ENCODE measurements around the gene AGO4. TPM values are rescaled to one million over a fixed set of nuclear protein-coding genes. Genes with fewer than 3 reads are reported as not detected.

AGO4 gene
- total RNA-seq, 2 donors from 2014 or later = 10.9 to 13.6 TPM

DNA sequence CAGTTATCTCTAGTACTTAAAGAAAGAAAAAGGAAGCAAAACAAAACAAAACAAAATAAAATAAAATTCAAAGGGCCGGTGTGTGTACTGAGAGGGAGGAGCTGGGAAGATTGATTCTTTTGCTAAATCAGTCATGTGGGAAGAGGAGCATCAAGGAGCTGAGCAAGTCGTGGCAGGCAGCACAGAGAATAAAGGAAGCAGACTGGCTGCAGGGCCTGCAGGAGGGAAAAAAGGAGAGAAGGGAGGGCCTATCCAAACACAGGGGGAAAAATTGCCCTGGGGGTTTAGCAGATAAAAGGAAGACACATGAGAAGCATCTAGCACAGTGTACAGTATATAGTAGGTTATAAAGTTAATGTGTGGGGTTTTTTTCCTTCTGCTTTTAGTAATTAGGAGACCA, 27.6 kb downstream of the AGO4 start:
- Mint-ChIP-seq H3K4me3 (no peak overlapping the region), H3K4me1 (ENCODE audit: low read depth) (no peaks in the 10 kb centered on the region), H3K27me3 (ENCODE audit: low read depth) (no peaks in the 10 kb centered on the region), H3K36me3 (ENCODE audit: insufficient read depth in 2 of 2) (peaks cover 2 to 4% of the 10 kb centered on the region in 2 donors), H3K9me3 (no peaks in the 10 kb centered on the region), H3K27ac (no peak overlapping the region)
- ATAC-seq (replicated peaks in 1 of 2) (no peak), DNase-seq (no peak)

- no peak overlapping the region for H3K4me3 Mint-ChIP-seq
- ATAC-seq (replicated peaks in 1 of 2) = no peak
- H3K27me3 Mint-ChIP-seq (ENCODE audit: low read depth) = no peaks in the 10 kb centered on the region
- H3K4me1 Mint-ChIP-seq (ENCODE audit: low read depth) = no peaks in the 10 kb centered on the region
- no peaks in the 10 kb centered on the region for H3K9me3 Mint-ChIP-seq
- H3K36me3 Mint-ChIP-seq (ENCODE audit: insufficient read depth in 2 of 2) = peaks cover 2 to 4% of the 10 kb centered on the region in 2 donors
- H3K27ac Mint-ChIP-seq = no peak overlapping the region
- no peak for DNase-seq
Measured at GRCh38 chr1:35836734-35837133, 28.9 kb downstream of the AGO4 start.

GRCh38 chr1:35838693-35839245, 31.0 kb downstream of the AGO4 start:
- H3K27me3 Mint-ChIP-seq (ENCODE audit: low read depth) = no peaks in the 10 kb centered on the region
- H3K36me3 Mint-ChIP-seq (ENCODE audit: insufficient read depth in 2 of 2) = peaks cover 2 to 4% of the 10 kb centered on the region in 2 donors
- H3K4me3 Mint-ChIP-seq = no peak overlapping the region
- no peaks in the 10 kb centered on the region for H3K9me3 Mint-ChIP-seq
- ATAC-seq (replicated peaks in 1 of 2) = no peak
- no peak for DNase-seq
- no peaks in the 10 kb centered on the region for H3K4me1 Mint-ChIP-seq (ENCODE audit: low read depth)
- no peak overlapping the region for H3K27ac Mint-ChIP-seq

- ATAC-seq (replicated peaks in 1 of 2) (no peak), DNase-seq (no peak)
- Mint-ChIP-seq H3K27me3 (ENCODE audit: low read depth) (no peaks in the 10 kb centered on the region), H3K27ac (no peak overlapping the region), H3K36me3 (ENCODE audit: insufficient read depth in 2 of 2) (peaks cover 0 to 2% of the 10 kb centered on the region in 2 donors), H3K9me3 (no peaks in the 10 kb centered on the region), H3K4me3 (no peak overlapping the region), H3K4me1 (ENCODE audit: low read depth) (no peaks in the 10 kb centered on the region)
Measured at GRCh38 chr1:35844826-35845225, 37.0 kb downstream of the AGO4 start.

GRCh38 chr1:35845766-35846165, 38.0 kb downstream of the AGO4 start:
- no peaks in the 10 kb centered on the region for H3K9me3 Mint-ChIP-seq
- H3K4me3 Mint-ChIP-seq = no peak overlapping the region
- ATAC-seq (replicated peaks in 1 of 2) (no peak), DNase-seq (no peak)
- no peak overlapping the region for H3K27ac Mint-ChIP-seq
- H3K36me3 Mint-ChIP-seq (ENCODE audit: insufficient read depth in 2 of 2) = peaks cover 0 to 2% of the 10 kb centered on the region in 2 donors
- no peaks in the 10 kb centered on the region for H3K27me3 Mint-ChIP-seq (ENCODE audit: low read depth)
- no peaks in the 10 kb centered on the region for H3K4me1 Mint-ChIP-seq (ENCODE audit: low read depth)

DNA sequence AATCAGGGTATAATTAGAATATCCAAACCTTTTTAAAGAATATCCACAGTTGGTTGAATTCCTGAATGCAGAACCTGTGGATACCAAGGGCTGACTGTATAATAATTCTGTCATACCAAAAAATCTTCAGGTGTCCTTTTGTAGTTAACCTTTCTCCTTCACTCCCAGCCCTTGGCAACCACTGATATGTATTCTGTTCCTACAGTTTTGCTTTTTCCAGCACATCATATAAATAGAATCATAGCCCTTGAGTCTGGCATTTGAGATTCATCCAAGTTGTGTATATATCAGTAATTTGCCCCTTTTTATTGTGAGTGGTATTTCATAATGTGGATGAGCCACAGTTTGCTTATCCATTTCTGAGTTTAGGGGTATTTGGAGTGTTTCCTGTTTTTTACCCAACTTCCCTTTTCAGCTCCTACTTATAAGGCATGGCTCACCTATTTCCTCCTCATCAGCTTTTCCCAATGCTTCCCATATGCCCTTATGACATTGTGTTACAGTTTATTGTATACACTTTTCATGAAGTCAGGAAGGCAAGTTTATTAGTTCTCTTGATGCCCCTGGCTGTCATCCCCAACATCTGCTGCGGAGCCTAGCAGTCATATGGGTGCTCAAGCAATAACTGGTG, 40.2 kb downstream of the AGO4 start:
- H3K4me1 Mint-ChIP-seq (ENCODE audit: low read depth) = no peaks in the 10 kb centered on the region
- no peak overlapping the region for H3K4me3 Mint-ChIP-seq

GRCh38 chr1:35850051-35850450, 42.2 kb downstream of the AGO4 start:
- ATAC-seq (replicated peaks in 1 of 2) (no peak), DNase-seq (no peak)
- H3K36me3 Mint-ChIP-seq (ENCODE audit: insufficient read depth in 2 of 2) = peaks cover 0 to 2% of the 10 kb centered on the region in 2 donors
- no peak overlapping the region for H3K27ac Mint-ChIP-seq
- no peaks in the 10 kb centered on the region for H3K4me1 Mint-ChIP-seq (ENCODE audit: low read depth)
- H3K27me3 Mint-ChIP-seq (ENCODE audit: low read depth) = no peaks in the 10 kb centered on the region
- no peaks in the 10 kb centered on the region for H3K9me3 Mint-ChIP-seq
- H3K4me3 Mint-ChIP-seq = no peak overlapping the region

More for the DNA sequence above, 40.2 kb downstream of the AGO4 start:
- DNase-seq = no peak
- no peak overlapping the region for H3K27ac Mint-ChIP-seq
- no peaks in the 10 kb centered on the region for H3K9me3 Mint-ChIP-seq
- H3K36me3 Mint-ChIP-seq (ENCODE audit: insufficient read depth in 2 of 2) = peaks cover 0 to 2% of the 10 kb centered on the region in 2 donors
- no peak for ATAC-seq (replicated peaks in 1 of 2)
- no peaks in the 10 kb centered on the region for H3K27me3 Mint-ChIP-seq (ENCODE audit: low read depth)

- H3K27ac Mint-ChIP-seq = no peak overlapping the region
- H3K4me3 Mint-ChIP-seq = no peak overlapping the region
- H3K4me1 Mint-ChIP-seq (ENCODE audit: low read depth) = no peaks in the 10 kb centered on the region
- ATAC-seq (replicated peaks in 1 of 2) = no peak
- no peaks in the 10 kb centered on the region for H3K9me3 Mint-ChIP-seq
- no peaks in the 10 kb centered on the region for H3K36me3 Mint-ChIP-seq (ENCODE audit: insufficient read depth in 2 of 2)
- H3K27me3 Mint-ChIP-seq (ENCODE audit: low read depth) = no peaks in the 10 kb centered on the region
- DNase-seq = no peak
Measured at GRCh38 chr1:35850716-35851115, 42.9 kb downstream of the AGO4 start.

DNA sequence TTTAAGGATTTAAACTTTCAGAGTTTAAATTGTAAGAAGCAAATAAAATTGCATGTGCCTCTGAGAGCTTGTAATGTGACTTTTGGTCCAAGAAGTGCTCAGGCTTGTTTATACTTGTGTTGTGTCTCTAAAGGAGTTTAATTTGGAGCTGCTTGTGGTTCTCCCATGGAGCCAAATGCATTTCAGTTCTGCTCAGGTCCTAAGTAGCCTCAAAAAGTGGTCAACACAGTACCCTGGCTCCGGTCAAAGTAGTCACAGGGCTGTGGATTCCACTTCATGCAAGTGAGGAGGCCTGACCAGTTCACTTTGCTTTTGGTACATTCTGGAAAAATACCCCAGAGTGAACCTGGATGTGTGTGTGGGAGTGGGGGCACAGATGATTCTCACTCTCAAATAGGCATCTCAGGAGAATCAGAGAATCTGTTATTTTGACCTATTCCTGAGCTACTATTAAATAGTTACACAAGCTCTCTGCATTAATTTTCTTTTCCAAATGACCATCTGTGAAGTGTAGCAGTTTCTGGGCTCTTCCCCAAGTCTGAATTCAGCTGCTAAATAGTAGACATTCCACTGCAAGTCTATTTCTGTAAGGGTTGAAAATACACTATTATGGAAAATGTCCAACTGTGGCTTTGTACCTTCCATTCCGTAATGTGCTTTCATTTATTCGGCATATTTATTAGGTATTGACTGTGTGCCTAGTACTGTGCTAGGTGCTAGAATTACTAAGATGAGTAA, 43.5 kb downstream of the AGO4 start:
- no peak overlapping the region for H3K27ac Mint-ChIP-seq
- H3K9me3 Mint-ChIP-seq = no peaks in the 10 kb centered on the region
- H3K4me1 Mint-ChIP-seq (ENCODE audit: low read depth) = no peaks in the 10 kb centered on the region
- H3K4me3 Mint-ChIP-seq = no peak overlapping the region
- no peaks in the 10 kb centered on the region for H3K36me3 Mint-ChIP-seq (ENCODE audit: insufficient read depth in 2 of 2)
- no peaks in the 10 kb centered on the region for H3K27me3 Mint-ChIP-seq (ENCODE audit: low read depth)
- ATAC-seq (replicated peaks in 1 of 2) (no peak), DNase-seq (no peak)

GRCh38 chr1:35852241-35852640, 44.4 kb downstream of the AGO4 start:
- Mint-ChIP-seq H3K4me1 (ENCODE audit: low read depth) (no peaks in the 10 kb centered on the region), H3K9me3 (no peaks in the 10 kb centered on the region), H3K4me3 (no peak overlapping the region), H3K36me3 (ENCODE audit: insufficient read depth in 2 of 2) (no peaks in the 10 kb centered on the region), H3K27ac (no peak overlapping the region), H3K27me3 (ENCODE audit: low read depth) (no peaks in the 10 kb centered on the region)
- ATAC-seq (replicated peaks in 1 of 2) (no peak), DNase-seq (no peak)

GRCh38 chr1:35854989-35855700, 47.3 kb downstream of the AGO4 start:
- Mint-ChIP-seq H3K4me1 (ENCODE audit: low read depth) (no peaks in the 10 kb centered on the region), H3K36me3 (ENCODE audit: insufficient read depth in 2 of 2) (no peaks in the 10 kb centered on the region), H3K27me3 (ENCODE audit: low read depth) (no peaks in the 10 kb centered on the region), H3K9me3 (no peaks in the 10 kb centered on the region), H3K27ac (no peak overlapping the region), H3K4me3 (no peak overlapping the region)
- no peak for DNase-seq
- ATAC-seq (replicated peaks in 1 of 2) = no peak

DNA sequence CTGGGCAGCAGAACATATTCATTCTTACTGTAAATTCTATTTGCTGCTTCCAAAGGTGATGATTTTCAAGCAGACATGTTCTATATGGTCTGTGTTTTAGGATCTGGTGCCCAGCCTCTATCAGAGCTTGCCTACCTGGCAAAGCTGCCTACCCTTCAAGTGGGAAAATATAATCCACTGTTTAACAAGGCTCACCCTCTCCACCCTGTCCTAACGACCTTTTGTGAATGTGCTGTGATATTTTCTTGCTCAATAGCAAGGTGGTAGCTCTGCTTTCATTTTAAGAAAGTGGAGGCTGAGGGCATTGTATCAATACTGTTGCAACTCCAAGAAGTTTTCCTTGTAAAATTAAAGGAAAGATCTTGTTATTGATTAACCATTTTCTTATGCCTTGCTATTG, 49.1 kb downstream of the AGO4 start:
- DNase-seq (no peak), ATAC-seq (replicated peaks in 1 of 2) (no peak)
- Mint-ChIP-seq H3K27ac (no peak overlapping the region), H3K4me1 (ENCODE audit: low read depth) (no peaks in the 10 kb centered on the region), H3K9me3 (no peaks in the 10 kb centered on the region), H3K36me3 (ENCODE audit: insufficient read depth in 2 of 2) (no peaks in the 10 kb centered on the region), H3K27me3 (ENCODE audit: low read depth) (no peaks in the 10 kb centered on the region), H3K4me3 (no peak overlapping the region)

- no peaks in the 10 kb centered on the region for H3K27me3 Mint-ChIP-seq (ENCODE audit: low read depth)
- DNase-seq = no peak
Measured at GRCh38 chr1:35857830-35858229, 50.0 kb downstream of the AGO4 start.

More at GRCh38 chr1:35857830-35858229, 50.0 kb downstream of the AGO4 start:
- H3K36me3 Mint-ChIP-seq (ENCODE audit: insufficient read depth in 2 of 2) = no peaks in the 10 kb centered on the region
- H3K9me3 Mint-ChIP-seq = no peaks in the 10 kb centered on the region
- no peak for ATAC-seq (replicated peaks in 1 of 2)
- no peaks in the 10 kb centered on the region for H3K4me1 Mint-ChIP-seq (ENCODE audit: low read depth)
- no peak overlapping the region for H3K4me3 Mint-ChIP-seq
- H3K27ac Mint-ChIP-seq = no peak overlapping the region
